Activated CD4-positive, alpha-beta T cell treated with anti-CD3 and anti-CD28 coated beads, Interleukin-2, amount 50 U/mL, for 24 hours (primary cell): Measurements from ENCODE around the gene PRTN3.
"Not testable (repeated sequence)": the region's sequence is repeated elsewhere in the genome, so short reads cannot be mapped to it uniquely, and the experiment has no call there.

Experiments
- DNase-seq, 2 donors: peaks; one replicate each; pipeline ENCODE4 v3.0.0-alpha.2; 2020; ENCODE audit warnings: low read depth in 1 of 2, low spot score in 1 of 2

Gene PRTN3

GRCh38 chr19:843836-844545 lies 3.2 kb downstream of the PRTN3 start:
- DNase-seq, result no peak

GRCh38 chr19:844546-844971 lies 3.8 kb downstream of the PRTN3 start:
- DNase-seq, result no peak

GRCh38 chr19:845707-846521 lies 5.1 kb downstream of the PRTN3 start:
- no peak for DNase-seq

- no peak for DNase-seq
These were observed 7.7 kb downstream of the PRTN3 start for GRCh38 chr19:848386-848921.

GRCh38 chr19:849195-849594 lies 8.4 kb downstream of the PRTN3 start:
- not testable (repeated sequence) for DNase-seq

- DNase-seq, result no peak
These were observed 9.6 kb downstream of the PRTN3 start for GRCh38 chr19:850221-850978.

GRCh38 chr19:850979-851335 lies 10.2 kb downstream of the PRTN3 start:
- DNase-seq, result no peak

GRCh38 chr19:852136-853013 lies 11.6 kb downstream of the PRTN3 start, which contains the start of gene ELANE:
Gene ELANE, plus strand, starts transcription at chr19:852303. Its CDS starts 26 bp downstream, at chr19:852329.
- no peak for DNase-seq

- no peak for DNase-seq
These were observed 12.3 kb downstream of the PRTN3 start for GRCh38 chr19:853014-853585.

- DNase-seq, result not testable (repeated sequence)
These were observed 12.9 kb downstream of the PRTN3 start for GRCh38 chr19:853614-854220.

- no peak for DNase-seq
These were observed 13.8 kb downstream of the PRTN3 start for GRCh38 chr19:854549-854948.

GRCh38 chr19:855142-855541 lies 14.3 kb downstream of the PRTN3 start:
- no peak for DNase-seq

- no peak for DNase-seq
These were observed 14.8 kb downstream of the PRTN3 start for GRCh38 chr19:855566-856120.

GRCh38 chr19:858284-858683 lies 17.5 kb downstream of the PRTN3 start:
- no peak for DNase-seq

GRCh38 chr19:858868-859843 lies 18.4 kb downstream of the PRTN3 start, which contains the start of gene CFD:
Gene CFD, plus strand, starts transcription at chr19:859664. Its CDS starts 26 bp downstream, at chr19:859690.
- no peak for DNase-seq

GRCh38 chr19:861141-861755 lies 20.4 kb downstream of the PRTN3 start:
- no peak for DNase-seq

- DNase-seq, result peak; percentile 38 to 50
These were observed 21.2 kb downstream of the PRTN3 start for GRCh38 chr19:861756-862580.
